ENCODE results near the gene MTUS2. TPM values are rescaled to one million over a fixed set of nuclear protein-coding genes. Genes with fewer than 3 reads are reported as not detected.

The MTUS2 gene
- polyA plus RNA-seq, 3 donors, result 0.55 to 0.90 (median 0.69) TPM

GRCh38 chr13:28856287-28856686, 36.1 kb downstream of the MTUS2 start:
- no peak for DNase-seq

- DNase-seq, result no peak
These were observed 38.9 kb downstream of the MTUS2 start for GRCh38 chr13:28859069-28859468.

GRCh38 chr13:28859717-28860116, 39.6 kb downstream of the MTUS2 start:
- DNase-seq, result no peak

DNA sequence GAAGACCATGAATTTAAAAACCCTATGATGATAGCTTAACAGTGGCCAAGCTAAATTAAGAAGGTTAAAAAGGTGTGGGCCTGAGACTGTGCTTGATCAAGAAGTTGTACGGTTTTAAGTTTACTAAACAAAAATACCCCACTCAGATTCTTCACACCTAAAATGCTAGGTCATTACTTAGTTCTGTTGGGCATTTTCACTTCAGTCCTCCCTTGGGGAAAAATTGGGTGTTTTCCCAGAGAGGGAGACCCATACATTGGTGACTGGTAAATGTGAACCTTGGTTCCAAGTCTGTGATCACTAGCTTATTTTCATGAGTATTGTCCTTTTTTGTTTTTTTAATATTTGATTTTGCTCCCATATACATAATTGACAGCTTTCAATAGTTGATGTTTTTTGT, 44.4 kb downstream of the MTUS2 start:
- DNase-seq, result no peak

- no peak for DNase-seq
These were observed 45.1 kb downstream of the MTUS2 start for GRCh38 chr13:28865149-28865744.

GRCh38 chr13:28865951-28866350, 45.8 kb downstream of the MTUS2 start:
- no peak for DNase-seq

DNA sequence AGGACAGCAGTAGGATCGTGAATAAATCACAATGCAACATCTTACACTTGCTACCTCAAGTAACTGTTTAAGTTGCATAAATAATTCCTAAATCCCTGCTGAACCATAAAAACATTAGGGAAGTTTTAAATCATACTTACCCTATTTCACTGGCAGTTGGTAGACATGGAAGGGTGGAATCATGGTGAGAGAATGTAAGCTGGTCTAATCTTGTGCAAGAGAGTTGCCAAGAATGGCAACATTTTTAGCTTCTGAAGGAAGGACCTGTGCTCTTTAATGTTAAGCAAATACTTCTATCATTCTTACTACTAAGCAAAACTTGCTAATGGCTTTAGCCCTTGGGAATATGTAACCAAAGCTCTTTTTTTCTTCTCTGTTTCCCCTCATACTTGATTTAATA, 46.8 kb downstream of the MTUS2 start:
- no peak for DNase-seq

GRCh38 chr13:28867564-28867963, 47.4 kb downstream of the MTUS2 start:
- no peak for DNase-seq

- no peak for DNase-seq
These were observed 52.5 kb downstream of the MTUS2 start for GRCh38 chr13:28872427-28873176.

- no peak for DNase-seq
These were observed 55.9 kb downstream of the MTUS2 start for GRCh38 chr13:28875846-28876615.

DNA sequence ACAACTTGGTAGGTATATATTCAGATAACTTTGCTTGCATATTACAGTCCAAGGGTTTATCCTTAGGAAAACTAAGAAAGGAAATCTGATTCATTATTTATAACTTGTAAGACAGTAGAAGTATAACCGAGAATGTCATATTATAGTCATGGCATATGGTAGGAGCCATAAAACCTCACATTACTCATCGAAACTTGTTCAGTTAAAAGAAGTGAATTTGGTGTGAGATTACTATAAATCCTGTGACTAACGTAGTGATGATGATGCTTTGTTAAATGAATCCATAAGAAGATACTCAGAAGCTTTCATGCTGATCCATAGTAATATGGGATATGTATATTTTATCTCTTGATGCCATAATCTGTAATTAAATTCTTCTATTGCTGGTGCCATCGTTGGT, 57.3 kb downstream of the MTUS2 start:
- no peak for DNase-seq

DNA sequence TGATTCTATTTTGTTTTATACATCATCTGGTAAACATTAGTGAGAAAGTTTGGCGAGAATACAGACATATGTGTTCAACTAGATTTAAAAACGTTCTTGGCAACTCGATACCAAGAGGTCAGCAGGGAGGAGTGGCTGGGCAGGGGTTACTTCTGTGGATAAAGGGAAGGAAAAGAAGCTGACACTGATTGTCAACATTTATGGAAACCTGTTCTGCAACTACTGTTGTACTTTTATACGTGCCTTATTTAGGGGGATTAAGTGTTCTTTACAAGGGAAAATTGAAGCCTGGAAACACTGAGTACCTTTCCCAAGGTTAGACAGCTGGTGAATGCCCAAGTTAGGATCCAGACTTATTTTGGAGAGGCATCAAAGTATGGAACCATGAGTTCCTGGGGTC, 65.0 kb downstream of the MTUS2 start:
- DNase-seq, result no peak

DNA sequence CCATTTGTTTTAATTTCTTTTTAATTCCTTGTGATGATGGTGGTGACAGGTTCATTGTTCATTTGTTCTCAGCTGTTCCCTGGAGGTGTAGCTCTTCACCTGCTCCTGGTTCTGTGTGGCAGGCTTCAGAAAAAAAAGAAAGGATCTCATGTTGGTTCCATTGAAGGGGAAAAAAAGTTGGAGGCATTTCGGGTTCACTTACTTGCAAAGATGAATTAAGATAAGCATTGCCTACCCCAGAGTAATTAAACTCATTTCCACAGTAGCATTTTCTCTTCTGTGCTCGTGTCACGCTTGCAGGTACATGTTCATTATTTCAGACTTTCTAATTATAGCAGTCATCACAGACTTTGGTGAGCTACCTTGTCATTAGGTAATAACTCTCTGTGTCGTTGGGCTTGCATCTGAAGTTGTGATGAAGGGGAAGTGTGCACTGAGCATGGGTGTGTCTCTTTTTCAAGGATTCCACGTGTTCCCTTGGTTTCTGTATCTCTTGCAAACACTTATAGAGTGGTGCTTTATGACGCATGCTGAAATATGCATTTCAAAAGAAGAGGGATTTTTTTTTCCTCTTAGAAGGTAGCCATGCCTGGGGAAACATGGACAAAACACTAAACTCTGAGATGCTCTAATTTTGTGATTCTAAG, 69.1 kb downstream of the MTUS2 start:
- no peak for DNase-seq

DNA sequence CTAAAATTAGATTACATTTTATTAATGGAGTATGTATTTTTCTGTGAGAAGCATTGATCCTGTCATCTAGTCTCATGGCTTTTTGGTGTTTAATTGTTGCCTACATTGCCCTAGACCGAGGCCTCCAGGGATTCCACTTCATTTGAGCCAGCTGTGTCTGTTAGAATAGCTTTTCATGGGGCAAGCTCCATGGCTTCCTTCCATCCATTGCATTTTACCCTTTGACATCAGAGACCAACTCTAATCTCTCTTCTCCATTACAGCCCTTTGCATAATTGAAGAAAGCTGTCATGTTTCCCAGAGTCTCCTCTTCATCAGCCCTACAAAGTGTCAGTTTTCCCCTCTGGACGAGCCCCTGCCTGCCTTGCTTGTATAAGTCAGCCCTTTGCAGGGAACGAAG, 70.6 kb downstream of the MTUS2 start:
- no peak for DNase-seq

- DNase-seq, result no peak
These were observed 97.9 kb downstream of the MTUS2 start for GRCh38 chr13:28918030-28918429.

DNA sequence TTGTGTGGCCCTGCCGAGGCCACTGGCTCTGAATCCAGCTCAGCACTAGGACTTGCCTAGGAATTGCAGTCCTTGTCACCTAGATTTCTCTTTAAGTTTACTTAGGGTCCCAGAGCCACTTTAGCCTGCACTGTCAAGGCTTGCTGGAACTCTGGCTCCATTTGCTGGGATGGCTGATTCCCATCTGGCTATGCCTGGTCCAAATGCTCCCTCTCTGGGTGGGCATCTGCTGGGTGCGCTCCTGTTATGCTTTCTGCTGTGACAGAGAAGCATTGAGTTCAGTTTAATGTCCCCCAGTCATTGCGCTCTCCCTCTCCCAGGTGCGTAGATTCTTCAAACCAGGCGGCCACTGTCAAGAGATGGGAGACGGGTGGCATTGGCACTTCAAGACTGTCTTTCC, 102.2 kb downstream of the MTUS2 start:
- no peak for DNase-seq

- no peak for DNase-seq
These were observed 115.0 kb downstream of the MTUS2 start for GRCh38 chr13:28935104-28935503.

DNA sequence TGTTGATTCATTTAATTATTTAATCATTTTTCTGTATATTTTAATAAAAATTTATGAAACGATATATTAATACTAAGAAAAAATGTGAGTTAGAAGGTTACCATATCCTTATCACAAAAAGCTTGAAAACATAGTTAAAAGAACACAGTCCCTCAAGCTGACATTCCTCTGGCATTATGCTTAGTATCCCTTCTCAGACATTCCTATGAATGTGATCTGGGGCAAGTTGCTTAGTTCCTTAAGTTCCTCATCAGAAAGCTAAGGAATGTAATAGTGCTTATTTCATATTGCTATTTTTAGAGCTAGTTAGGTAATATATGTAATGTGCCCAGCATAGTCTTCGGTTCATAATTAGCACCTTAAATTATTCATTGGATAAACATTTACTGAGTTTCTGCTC, 122.8 kb downstream of the MTUS2 start:
- no peak for DNase-seq

DNA sequence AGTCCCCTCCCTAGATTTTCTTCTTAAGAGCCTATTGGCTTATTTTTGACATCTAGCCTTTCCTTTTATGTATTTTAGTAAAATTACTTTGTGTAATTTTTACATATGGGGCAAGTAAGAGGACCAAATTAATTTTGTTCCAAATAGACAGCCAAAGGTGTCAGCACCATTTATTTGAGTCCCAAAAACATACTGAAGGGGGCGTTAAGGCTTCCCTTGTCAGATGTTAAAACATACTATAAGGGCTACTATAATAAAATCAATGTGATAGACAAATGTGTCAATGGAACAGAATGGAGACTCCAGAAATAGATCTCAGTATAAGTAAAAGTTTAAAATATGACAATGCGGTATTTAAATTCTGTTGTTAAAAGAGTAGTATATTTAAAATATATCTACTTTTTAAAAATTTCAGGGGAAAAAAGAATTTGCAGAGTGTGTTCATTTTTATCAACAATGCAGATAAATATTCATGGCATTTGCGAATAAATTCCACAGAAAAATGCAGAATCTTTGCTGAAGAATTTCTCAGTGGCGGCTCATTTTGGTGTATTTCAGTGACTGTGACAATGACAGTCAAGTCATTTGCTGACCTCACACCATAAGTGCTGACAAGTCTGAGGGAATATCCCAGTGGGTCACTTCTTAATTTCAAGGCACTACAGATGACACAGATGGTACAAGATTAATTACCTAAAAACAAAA, 133.7 kb downstream of the MTUS2 start:
- DNase-seq, result no peak

DNA sequence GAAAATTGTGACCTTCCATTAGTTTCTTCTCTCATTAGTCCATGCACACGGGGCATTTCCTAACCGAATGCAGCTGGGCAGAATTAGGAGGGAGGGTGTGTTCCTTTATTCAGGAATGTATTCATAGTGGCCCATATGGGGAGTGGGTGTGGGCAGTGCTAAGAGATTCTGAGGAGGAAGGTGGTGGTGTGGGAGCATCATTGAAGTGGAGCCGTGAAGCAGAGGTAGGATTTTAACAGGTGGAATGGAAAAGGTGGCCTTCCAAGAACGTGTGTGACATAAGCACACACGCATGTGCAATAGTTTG, 134.2 kb downstream of the MTUS2 start:
- no peak for DNase-seq

GRCh38 chr13:28954810-28955209, 134.7 kb downstream of the MTUS2 start:
- DNase-seq, result no peak
